Fibroblast of gingiva (primary cell): ENCODE measurements around the gene NEK9.
"Not testable (repeated sequence)": the region's sequence is repeated elsewhere in the genome, so short reads cannot be mapped to it uniquely, and the experiment has no call there.

Source experiments
- DNase-seq: peaks from one replicate; pipeline ENCODE4 v3.0.0-alpha.2; 2011; ENCODE audit warnings: low read depth

NEK9 gene

GRCh38 chr14:75107186-75107585 lies 19.7 kb downstream of the NEK9 start:
- DNase-seq, result no peak

GRCh38 chr14:75101491-75101890 lies 25.4 kb downstream of the NEK9 start:
- DNase-seq, result no peak

GRCh38 chr14:75098682-75099081 lies 28.2 kb downstream of the NEK9 start:
- DNase-seq, result no peak

GRCh38 chr14:75098212-75098611 lies 28.6 kb downstream of the NEK9 start:
- no peak for DNase-seq

DNA sequence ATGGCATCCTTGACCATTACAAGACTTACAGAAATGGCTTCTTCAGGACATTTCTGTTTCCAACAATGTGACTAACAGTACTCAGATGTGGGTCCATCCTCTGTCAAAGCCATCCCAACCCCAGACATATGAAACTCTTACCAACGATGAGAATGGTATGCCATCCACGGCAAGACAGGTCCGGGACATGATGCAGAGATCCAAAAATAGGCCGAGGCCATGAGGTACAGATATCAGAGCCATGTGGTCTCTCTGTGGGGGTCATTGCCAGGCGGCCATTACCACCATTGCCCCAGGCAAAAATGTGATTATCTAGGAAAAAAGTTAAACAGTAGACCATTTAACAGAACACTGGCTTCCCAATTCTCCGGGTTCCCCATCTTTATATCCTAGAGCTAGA lies 29.9 kb downstream of the NEK9 start:
- DNase-seq, result no peak

GRCh38 chr14:75095690-75096089 lies 31.2 kb downstream of the NEK9 start:
- no peak for DNase-seq

GRCh38 chr14:75094896-75095295 lies 32.0 kb downstream of the NEK9 start:
- peak; percentile 77 for DNase-seq

DNA sequence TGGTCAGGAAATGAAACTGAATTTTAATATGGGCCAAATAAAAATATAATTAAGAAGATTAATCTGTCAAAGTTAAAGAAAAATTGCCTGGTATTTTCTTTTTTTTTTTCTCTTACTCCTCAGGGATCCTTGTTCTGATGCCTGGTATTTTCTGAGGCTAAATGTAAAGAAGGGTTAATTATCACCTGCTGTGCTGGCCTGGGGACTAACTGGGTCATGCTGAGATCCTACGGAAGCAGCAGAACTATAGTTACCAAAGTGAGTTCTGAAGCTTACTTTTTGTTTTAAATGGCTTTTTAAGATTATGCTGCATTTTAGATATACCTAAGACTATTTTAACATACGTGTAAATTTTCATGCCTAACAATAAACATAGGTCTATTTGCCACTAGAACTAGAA lies 34.1 kb downstream of the NEK9 start:
- DNase-seq, result no peak

GRCh38 chr14:75091251-75091650 lies 35.6 kb downstream of the NEK9 start:
- DNase-seq, result no peak

- DNase-seq, result no peak
Measured at GRCh38 chr14:75090353-75090752, 36.5 kb downstream of the NEK9 start.

DNA sequence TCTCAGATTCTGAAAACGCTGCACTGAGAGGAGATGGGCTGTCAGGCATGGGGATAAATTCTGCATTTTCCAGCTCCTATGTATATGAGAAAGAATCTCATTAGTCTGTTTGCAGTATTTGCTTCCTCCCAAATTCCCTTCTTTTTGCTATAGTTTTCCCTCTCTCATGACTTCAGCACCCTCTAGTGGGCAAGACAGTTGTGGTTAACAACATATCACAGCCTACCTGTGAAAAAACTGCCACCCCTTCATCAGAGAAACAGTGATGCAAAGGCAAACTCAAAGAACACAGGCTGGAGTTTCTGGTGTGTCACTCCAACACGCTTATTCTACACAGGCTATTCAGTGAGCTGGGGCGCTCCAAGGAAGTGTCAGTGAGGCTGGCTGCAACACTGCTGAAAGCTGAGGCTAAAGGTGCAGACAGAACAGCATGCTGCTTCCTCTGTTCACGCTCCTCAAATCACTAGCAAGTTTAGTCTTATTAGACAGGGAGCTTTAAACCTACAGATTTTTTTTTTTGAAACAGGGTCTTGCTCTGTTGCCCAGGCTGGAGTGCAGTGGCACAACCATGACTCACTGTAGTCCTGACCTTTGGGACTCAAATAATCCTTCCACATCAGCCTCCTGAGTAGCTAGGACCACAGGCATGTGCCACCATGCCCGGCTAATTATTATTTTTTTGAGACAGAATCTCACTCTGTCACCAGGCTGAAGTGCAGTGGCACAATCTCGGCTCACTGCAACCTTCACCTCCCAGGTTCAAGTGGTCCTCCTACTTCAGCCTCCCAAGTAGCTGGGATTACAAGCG lies 38.1 kb downstream of the NEK9 start:
- peak; percentile 43 for DNase-seq

DNA sequence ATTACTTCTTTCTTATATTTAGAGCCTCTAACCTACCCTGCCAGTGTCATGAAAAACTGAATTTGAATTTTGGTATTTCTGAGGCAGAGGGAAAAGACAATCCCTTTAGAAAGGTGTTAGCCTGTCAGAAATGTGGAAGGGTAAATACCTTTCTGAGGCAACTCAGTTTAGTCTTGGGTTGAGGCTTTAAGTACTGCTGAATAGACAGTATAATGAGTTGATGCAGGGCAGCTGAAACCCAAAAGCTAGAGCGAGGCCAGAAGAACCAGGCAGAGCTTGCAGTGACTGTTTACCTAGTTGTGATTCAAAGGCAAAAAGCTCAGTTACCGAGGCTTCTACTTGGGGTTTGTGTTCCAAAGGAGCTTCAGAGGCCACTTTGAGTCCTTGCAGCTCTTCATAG lies 38.7 kb downstream of the NEK9 start:
- DNase-seq, result no peak

GRCh38 chr14:75084513-75084912 lies 42.3 kb downstream of the NEK9 start:
- no peak for DNase-seq

DNA sequence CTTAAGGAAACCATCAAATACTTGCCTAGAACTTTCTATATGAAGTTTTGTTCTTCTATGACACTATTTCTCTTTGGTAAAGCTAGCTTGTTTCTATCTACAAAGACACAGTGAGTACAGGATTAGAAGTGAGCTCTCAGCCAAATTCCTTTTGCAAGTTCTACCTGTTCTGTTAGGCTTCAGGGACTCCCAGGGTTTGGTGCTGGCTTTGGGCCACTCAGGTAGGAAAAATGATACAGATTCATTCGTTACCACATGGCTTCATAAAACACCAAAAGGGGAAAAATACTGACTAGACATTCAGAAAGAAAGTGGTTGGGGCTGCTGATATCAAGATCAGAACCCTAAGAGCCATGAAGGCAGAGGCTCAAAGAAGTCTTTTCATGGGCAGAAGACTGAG lies 43.6 kb downstream of the NEK9 start:
- DNase-seq, result no peak

DNA sequence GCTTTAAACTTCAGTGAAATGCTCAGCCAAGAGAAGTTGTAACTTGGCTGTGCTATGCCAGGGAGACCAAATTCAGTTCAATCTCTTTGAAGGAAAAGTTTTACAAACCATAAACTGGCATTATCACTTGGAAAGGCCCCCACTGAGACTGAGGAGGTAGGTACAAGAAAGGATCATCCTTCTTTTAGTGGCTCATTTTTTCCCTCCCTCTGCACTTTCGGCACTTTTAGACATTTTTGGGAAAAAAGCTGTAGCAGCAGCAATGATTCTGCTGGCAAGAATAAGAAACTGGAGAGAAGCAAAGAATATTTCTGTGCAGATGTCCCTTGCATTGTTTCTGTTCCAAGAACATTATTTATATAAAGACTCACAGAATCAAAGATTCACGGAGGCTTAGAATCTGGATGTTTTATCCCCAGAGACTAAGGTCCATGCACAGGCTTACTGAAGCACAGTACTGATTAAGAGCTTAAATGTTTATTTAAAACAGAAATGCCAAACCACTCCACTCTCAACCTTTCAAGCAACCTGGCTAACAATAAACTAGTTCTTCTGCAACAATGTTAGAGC lies 45.1 kb downstream of the NEK9 start:
- DNase-seq, result peak; percentile 45

GRCh38 chr14:75079521-75079920 lies 47.3 kb downstream of the NEK9 start:
- no peak for DNase-seq

DNA sequence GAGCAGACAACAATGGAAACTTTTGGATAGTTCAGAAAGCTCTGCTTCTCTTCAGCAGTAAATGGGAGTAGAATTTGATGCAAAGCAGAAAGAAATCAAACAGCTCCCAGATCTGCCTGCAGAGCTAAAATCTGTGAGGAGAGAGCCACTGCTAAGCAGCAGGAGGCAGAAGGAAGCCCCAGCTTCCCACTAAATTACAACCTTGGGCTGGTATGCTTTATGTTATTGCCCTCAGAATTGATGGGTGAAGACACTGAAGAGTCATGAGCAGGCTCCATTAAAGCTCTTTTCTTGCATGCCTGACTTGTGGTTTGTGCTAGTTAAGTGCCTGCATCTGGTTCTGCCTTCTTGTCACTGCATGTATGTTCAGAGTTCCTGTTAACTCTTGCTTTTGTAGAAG lies 49.1 kb downstream of the NEK9 start:
- DNase-seq, result no peak

GRCh38 chr14:75070383-75070782 lies 56.5 kb downstream of the NEK9 start:
- peak; percentile 33 for DNase-seq

GRCh38 chr14:75069811-75070145 lies 57.1 kb downstream of the NEK9 start:
- no peak for DNase-seq

- DNase-seq, result peak; percentile 90
Measured at GRCh38 chr14:75069121-75069810, 57.6 kb downstream of the NEK9 start, which contains the start of gene ZC2HC1C. TSS of gene ZC2HC1C (plus strand) at chr14:75069641. CDS start at chr14:75070574, 933 bp downstream.

DNA sequence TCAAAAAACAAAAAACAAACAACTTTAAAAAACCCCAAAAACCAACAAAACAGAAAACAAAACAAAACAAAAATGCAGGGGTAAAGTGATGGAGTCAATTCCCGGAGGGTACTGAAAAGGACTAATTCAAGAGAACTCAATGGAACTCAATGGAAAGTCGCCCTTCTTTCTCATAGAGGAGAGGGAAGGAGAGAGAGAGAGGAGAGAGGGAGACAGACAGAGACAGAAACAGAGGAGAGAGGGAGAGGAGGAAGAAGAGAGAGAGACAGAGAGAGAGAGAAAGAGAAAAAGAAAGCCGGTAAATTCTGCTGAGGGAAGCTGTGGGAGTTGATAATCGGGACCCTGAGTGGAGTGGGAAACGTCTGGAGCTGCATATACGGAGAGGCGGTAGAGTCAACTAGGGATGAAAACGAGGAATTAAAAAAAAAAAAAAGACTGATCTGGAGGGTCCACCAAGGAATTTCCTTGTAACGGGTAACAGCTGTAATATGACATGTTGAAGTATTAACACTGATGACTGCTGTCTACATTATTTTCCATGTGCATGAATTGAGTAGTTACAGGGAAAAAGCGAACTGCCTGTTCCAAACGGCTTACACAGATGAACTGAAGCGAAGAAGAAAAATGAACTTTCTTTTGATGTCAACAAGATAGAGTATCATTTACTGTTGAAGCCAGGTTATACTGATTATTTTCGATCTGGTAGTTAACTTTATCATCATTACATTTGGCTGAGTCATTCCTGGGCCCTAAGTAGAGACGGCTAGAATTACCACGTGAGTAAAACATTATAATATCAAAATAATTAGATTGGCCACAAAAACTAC lies 58.3 kb downstream of the NEK9 start:
- no peak for DNase-seq

DNA sequence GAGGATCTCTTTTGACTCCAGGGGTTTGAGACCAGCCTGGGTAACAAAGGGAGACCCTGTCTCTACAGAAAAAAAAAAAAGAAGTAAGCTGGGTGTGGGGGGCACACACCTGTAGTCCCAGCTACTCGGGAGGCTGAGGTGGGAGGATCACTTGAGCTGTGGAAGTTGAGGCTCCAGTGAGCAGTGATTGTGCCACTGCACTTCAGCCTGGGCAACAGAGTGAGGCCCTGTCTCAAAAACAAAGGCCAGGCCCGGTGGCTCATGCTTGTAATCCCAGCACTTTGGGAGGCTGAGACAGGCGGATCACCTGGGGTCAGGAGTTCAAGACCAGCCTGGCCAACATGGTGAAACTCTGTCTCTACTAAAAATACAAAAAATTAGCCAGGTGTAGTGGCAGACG lies 59.1 kb downstream of the NEK9 start:
- DNase-seq, result not testable (repeated sequence)
